NCI-H2227 (cell line): ENCODE results near the gene TPRG1L.

Experiments
- DNase-seq: peaks from one replicate; lab custom pipeline; 2025; ENCODE audit not compliant: unreplicated experiment; lab: John Stamatoyannopoulos, UW

The TPRG1L gene

GRCh38 chr1:3677484-3677883 lies 52.7 kb downstream of the TPRG1L start:
- DNase-seq = no peak

GRCh38 chr1:3678361-3679097 lies 53.7 kb downstream of the TPRG1L start:
- DNase-seq = no peak

- no peak for DNase-seq
Observed at GRCh38 chr1:3679098-3679555, 54.3 kb downstream of the TPRG1L start.
